HG03521 (cell line): ENCODE measurements around the gene HAAO.

Experiments used
- ATAC-seq: cut with Tn5 transposase; IDR thresholded peaks from one replicate; pipeline ENCODE4 v1.9.1; 2021; ENCODE audit warnings: mild to moderate bottlenecking, moderate library complexity; ENCODE audit not compliant: unreplicated experiment

Gene HAAO

DNA sequence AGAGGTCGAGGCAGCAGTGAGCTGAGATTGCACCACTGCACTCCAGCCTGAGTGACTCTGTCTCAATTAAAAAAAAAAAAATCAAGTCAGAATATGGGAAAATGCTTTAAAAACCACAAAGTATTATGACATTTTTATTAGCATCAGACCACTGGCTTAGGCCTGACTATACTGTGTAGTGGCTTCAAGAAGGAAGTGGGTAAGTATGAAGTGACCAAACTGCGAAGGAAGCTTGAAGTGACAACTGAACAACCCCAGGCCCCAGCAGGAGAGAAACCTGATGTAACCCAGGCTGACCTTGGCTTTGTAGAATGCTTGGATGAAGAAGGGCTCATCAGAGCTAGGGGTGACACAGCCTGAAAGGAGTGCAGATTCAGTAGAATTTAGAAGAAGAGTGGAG lies 21.4 kb upstream of the HAAO start:
- ATAC-seq: no peak

DNA sequence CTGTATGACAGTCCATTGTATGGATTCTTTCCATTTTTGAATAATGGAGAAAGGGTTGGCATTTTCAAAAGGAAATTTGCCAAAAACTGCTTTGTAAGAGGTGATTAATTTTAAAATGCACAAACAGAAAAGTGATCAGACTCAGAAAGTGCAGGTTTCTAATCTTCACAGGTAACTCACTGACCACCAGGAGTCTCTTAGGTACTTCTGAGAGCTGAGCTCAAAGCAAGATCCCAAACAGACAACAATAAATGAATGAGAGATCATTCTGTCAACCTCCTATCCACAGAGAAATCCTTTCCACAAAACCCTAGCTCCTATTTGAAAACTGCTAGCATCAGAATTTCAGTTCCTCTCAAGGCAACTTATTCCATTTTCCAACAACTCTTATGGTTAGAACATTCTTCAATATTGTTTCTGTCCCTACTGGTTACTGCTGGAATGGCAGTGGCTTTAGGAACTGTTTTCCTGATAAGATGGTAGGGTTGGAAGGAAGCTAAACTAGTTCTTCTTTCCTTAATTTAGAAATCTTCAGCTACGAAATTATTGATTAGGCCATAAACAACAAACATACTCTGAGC lies 20.6 kb upstream of the HAAO start:
- ATAC-seq: no peak

DNA sequence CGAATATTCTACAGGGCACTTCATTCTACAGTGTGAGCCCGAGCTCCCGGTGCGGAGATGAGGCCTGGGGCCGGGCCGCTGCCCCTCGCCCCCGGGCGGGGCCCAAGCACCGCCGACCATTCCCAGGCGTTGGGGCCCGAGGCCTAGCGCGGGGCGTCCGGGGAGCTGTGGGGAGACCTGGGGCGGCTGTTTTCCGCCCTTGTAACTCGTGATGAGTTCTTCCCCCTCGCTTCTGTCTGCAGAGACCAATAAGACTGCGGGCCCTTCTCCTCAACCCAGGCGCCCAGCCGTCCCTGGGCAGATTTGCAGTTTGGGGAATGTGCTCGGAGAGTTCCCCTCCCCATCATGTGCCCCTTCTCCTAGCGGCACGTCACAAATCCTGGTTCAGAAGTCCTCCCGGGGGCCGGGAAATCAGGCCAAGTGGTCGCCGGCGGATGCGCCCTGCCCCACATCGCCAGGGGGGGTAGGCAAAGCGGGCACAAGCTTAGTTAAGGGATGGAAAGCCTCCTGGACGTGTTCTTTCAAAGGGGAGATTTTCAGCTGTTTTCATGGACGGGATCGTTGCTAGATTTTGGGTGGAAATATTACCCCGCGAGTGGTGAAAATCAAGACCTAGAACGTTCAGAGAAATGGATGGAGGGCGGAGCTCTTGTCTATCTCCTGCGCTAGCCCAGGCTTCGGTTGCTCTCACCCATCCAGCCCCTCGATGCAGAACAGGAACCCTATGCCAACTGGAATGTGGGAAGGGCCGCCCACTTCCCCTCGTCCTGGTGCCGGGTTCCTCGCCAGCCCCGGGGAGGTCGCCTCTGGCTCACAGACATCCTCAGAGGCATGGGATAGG lies 18.8 kb upstream of the HAAO start:
- ATAC-seq: peak; percentile 2

DNA sequence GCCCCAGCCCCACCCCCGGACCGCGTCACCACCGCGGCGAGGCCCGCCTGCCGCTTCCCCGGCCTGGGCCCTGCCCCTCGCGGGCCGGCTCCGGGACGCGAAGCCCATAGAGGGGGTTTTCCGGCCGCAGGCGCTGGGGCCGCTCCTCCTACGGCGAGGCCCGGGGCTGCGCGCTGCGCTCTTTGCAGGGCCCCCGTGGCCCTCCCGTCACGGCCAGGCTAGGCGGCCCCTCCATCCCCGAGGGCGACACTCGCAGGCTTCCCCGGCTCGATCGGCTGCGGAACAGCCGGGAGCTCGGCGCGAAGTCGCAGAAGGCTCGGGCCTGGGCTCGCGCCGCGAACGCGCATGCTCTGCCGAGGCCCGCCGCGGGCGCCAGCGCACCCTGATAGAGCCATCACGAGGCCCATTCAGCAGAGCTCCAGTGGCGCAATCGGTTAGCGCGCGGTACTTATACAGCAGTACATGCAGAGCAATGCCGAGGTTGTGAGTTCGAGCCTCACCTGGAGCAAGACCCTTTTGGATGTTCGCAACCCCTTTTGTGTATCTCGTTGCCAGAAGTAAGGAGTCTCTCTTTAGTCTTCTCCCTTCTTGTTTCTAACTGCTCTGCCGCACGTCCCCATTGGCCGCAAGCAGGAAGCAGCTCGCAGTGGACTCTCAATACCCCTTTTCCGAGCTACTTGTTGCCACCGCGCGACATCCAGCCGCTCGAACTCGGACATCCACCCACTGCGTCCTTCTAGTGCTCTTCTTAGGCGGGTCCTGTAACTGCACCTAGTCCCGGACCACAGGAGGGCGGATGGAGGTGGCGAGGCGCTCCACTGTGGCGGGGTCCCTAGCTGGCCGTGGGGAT lies 18.0 kb upstream of the HAAO start:
- peak; percentile 71 for ATAC-seq

DNA sequence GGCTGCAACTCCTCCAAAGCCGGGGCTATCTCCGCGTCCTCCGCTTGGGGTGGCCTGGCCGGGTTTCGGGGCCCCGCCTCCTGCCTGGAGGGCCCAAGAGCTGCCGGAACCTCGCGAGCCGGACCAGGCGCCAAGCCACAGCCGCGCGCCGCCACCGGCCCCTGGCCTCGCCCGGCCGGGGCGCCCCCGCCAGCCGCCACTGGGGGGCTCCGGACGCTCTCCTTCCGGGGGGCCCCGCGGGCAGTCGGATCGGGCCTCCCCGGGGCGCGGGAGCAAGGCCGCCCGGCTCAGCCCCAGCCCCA lies 17.4 kb upstream of the HAAO start:
- no peak for ATAC-seq

DNA sequence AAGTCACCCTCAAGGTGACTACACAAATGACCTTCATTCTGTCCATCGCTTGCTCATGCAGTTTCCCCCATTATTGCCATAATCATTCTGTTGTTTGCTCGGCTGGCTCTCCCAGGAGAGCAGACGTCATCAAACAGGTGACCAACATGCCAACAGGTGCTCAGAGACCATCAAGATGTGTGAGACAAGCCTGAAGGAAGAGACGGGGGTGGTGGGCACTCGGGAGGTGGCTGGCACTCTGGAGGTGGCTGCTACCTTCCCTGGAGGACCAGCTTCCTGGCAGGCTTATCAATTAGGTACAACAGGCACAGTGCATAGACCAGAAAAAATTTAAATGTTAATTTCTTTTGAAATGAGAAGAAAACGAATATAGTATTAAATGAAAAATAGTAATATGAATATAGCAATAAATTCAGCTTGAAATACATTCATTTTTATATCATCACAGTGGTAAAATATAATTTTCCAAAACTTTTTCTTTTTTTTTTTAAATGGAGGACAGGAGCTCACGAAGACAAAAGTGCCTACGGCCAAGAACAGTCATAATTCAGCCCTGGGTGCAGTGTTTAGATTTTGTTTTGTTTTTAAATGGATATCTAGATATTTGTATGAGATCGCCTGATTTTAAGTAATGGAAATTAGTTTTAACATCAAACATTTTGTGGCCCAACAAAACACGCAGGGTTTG lies 16.9 kb upstream of the HAAO start:
- no peak for ATAC-seq

DNA sequence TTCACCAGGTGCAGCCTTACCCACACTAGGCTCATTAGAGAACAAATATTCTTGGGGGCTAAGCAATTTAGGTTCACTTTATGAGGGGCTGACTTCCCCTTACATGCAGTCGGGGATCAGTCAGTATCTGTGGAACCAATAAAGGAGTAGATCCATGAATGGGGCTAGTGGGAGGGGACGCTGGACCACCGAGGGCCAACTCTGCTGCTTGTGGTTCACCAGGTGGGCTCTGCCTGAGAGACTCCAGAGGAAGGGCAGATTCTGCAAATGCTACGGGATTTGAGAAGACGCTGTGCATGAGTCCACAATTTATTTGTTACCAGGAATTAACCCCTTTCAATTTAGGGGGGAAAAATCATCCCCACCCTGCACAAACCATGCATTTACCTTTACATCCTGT lies 15.9 kb upstream of the HAAO start:
- ATAC-seq: no peak

DNA sequence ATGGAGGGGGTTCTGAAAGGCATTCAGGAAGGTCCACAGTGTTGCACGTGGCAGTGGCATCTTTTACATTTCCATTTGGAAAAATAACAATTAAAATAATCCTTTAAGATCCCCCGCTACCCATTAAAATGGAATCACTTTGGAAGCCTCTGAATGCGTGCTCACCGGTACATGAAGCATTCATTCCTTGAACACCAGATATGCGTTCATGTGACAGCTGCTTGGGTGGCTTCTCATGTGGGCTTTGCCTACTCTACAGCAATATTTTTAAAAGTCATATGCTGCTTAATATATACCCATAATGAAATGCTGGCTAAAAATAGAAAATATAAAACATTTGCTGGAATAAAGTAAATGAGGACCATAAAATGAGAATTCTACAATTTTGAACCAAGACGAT lies 14.4 kb upstream of the HAAO start:
- ATAC-seq: no peak

DNA sequence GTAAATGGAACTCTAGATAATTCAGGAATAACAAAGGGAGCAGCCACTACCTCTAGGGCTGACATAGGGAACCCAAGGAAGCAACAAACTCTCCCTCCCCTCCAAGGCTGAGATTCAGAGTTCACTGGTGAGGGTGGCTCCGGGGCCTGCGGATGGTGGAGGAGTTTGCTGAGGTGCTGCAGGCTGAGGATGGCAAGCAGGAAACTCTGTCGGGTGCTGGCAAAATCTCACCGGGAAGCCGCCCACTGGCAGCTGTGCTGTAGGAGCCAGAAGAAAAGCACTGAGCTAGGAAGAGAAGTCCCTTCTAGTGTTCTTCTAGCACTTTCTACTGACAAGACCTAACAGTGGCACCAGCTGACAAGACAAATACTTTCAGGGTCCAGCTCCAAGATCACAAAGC lies 12.5 kb upstream of the HAAO start:
- no peak for ATAC-seq

DNA sequence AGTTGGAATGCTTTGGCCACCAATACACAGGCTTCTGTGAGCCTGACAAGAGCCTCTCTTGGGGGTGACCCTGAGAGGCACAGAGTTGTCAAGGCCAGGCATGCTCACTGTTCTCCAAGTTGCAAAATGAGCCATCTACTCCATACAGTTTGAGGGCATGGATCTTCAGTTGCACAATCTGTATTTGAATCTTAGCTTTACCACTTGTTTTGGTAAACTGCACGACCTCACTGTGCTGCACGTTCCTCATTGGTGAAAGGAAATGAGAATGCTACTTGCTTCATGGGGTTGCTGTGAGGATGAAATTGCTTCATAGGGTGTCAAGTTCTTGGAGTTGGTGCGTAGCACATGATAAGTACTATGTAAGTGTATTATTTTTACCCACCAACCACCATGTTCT lies 12.0 kb upstream of the HAAO start:
- no peak for ATAC-seq

DNA sequence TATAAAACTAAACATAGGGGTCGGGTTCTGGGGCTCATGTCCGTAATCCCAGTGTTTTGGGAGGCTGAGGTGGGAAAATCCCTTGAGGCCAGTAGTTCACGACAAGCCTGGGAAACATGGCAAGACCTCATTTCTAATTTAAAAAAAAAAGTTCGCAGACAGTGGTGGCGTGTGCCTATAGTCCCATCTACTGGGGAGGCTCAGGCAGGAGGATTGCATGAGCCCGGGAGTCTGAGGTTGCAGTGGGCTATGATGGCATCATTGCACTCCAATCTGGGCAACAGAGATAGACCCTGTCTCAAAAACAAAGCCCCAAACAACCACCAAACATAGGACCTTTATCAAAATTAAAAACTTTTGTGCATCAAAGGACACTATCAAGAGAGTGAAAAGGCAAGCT lies 9.8 kb upstream of the HAAO start:
- no peak for ATAC-seq

DNA sequence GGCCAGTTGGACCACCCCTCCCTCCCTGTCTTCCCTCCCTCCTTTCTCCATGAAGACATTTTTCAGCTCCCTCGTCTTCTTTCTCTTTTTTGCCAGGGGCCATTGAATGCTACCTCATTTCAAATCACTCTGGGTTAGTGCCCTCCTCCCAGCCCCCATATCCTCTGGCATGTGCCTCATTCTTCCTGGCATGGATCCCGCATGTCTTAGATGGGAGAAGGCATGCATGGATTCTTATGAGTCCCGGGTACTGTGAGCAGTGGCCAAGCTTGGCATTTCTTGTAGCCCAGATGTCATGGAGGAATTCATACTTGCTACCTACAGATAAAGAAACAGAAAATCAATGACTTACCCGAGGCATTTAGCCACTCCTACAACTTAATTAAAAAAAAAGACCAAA lies 9.0 kb upstream of the HAAO start:
- ATAC-seq: no peak

DNA sequence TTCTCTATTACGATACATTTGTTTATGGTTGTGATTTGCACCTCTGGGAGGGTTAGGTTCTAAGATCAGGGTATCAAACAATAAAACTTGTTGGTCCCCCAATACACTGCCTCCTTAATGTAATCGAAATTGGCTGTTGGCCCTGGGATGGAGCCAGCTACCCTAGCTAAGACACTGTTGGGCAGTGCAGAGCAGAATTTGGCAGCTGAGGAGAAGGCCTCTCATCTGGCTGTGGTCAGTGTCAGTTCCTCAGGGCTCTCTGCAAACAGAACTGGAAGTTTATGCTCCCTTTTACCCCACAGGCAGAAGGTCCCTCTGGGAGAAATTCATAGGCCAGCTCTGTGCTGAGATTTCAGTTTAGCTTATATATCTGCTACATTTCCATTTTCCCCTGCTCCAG lies 8.6 kb upstream of the HAAO start:
- ATAC-seq: no peak

DNA sequence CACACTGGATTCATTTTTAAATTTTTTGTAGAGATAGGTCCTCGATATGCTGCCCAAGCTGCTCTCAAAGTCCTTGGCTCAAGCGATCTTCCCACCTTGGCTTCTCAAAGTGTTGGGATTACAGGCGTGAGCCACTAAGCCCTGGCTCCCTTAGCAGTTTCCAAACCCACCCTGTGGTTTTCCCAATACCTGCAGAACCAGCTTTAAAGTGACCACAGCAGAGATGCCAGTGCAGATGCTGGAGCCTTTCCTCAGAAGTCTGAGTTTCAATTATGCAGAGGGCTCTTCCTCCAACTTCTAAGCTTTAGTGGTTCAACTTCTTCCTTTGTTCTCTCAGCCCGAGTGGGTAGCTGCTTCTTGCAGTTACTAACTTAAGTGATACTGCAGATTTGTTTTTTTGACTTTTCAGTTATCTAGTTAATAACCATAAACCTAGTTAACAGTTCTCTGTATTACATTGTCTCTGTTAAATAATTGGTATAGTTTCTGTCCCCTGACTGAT lies 8.1 kb upstream of the HAAO start:
- no peak for ATAC-seq

DNA sequence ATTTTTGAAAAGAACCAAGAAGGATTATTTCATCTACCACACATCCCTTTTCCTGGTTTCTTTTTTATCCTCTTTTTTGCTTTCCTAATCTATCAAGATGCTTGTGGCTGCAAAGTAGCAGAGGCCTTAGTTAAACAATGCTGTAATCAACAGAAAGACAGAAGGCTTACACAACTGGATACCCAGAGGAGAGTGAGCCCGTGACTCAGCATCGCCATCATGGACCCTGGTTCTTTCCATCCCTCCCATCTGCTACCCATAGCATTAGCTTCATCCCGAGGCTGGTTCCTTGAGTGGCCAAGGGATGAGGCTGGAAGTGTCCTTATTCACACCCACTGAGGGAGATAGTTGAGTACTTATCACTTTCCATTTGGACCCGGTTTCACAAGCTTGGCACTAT lies 7.5 kb upstream of the HAAO start:
- ATAC-seq: no peak

DNA sequence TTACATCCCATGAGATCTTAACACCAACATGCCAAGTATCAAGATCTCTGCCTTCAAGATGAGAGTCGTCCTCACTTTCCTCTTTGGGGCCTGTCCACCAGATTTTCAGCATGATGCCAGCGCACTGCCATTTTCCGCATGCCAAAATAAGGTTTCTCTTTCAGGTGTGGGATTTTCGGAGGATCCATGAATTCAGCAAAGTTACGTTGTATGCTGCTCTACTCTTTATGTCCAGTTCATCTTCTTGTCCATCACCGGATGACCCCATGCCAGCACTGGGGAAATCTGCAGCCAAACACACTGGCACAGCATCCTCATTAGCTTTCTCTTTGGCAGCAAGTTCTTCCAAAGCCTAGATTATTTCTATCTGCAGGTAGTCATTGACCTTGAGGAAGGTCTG lies 4.9 kb upstream of the HAAO start:
- no peak for ATAC-seq

DNA sequence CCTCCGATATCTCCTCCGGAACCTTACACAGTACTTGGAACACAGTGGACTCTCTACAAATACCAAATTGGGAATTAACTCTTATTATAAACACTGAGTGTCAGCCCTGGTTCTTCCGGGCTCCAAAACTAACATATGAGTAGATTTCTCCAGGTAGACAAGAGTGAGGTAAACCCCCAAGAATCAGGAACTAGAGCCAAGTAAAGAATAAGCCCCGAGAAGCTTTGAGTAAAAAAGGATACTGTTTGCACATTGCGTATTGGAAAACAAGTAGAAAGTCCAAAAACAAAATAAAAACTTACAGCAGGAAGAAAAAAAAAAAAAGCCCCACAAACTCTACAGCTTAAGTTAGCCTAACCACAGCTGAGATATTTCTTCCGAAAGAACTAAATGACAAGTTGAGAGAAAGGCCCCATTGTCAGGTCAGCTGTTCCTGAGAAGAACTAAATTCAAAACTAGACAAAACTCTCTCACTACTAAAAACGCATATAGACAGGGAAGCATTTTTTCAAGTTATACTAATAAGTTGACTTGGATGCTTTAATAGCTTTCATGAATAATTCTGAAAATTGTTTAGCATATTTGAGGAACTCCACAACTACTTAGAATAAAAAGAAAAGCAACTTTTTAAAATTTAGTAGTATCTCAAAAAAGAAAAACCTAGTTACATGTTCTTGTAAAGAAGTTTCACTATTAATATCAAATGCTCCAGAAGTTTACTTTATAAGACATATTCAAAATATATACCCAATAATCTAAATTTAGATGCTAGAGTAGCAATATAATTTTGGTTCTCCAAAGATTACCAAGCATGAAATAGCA lies 4.3 kb upstream of the HAAO start:
- ATAC-seq: no peak

DNA sequence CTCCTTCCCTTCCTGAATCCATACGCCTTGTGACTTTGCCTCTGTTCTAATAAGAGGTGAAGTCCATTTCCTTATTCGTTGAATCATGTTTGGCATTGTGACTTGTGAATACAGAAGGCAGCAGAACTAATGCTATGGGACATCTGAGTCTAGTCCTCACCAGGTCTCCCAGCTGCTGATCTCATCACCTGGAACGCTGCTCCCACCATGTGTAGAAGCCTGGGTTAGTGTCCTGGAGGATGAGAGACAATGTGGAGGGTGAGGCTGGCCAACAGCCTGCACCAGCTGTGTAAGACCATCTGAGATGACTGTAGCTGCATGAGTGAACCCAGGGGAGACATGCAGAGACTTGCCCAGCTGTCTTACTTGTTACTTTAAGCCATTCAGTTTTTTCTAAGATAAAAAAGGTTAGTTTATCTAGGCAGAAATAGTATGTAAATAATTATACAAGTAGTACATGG lies 3.5 kb upstream of the HAAO start:
- peak; percentile 38 for ATAC-seq

DNA sequence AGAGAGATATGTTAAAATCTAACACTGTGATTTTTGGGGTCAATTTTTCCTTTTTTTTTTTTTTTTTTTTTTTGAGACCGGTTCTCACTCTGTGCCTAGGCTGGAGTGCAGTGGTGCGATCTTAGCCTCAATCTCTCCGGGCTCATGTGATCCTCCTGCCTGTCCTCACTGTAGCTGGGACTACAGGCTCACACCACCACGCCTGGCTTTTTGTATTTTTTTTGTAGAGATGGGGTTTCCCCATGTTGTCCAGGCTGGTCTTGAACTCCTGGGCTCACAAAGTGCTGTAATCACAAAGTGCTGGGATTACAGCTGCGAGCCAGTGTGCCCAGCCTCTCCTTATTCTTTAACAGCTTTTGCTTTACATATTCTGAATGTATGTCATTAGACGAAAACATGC lies 2.9 kb upstream of the HAAO start:
- ATAC-seq: no peak

DNA sequence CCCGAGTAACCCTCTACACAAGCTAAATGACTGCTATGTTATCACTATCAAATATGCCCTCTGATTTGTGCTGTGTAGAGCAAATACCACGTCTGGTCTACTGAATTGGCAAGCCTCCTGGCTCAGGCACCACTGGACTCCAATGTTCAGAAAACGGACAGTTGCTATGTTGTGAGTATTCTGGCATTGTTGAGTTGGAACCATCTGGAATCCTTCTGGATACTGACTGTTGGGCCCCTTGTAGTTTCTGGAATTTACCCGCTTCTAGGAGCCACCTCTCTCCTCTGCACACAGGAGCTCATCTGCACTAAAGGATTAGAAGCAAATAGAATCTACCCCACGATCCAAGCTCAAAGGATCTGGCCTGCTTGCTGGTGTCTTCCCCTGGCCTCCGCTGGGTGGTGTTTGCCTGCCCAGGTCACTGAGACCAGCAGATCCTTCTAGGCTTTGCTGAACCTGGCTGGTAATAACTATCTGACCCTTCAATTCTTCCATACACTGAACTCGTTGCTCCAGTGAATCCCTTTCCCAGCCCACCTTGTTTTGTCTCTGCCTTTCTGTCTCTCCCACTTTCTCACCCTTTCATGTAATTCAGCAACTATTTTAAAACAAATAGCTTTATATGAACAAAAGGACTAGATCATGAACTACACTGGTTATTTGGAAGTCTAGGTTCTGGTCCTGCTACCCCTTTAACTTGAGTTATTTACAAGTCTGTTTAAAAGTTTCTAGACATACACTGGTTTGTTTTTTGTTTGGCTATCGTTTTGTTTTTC lies 2.1 kb upstream of the HAAO start:
- ATAC-seq: no peak
